Endodermal cell (in vitro differentiated cells): ENCODE results near the gene CHST11. TPM values are rescaled to one million over a fixed set of nuclear protein-coding genes. Genes with fewer than 3 reads are reported as not detected.

Experiments
- DNase-seq: peaks from one replicate; pipeline ENCODE4 v3.0.0-alpha.2; 2017
- H3K27ac ChIP-seq: 2 replicates; pipeline ENCODE4 v1.5.1; 2013; ENCODE audit warnings: mild to moderate bottlenecking, low read depth, low read length, moderate library complexity
- H3K27me3 ChIP-seq: 2 replicates; pipeline ENCODE4 v1.6.1; 2013; ENCODE audit warnings: mild to moderate bottlenecking, low read length, moderate library complexity; ENCODE audit not compliant: insufficient read depth, control insufficient read depth, poor library complexity, severe bottlenecking
- H3K36me3 ChIP-seq: 2 replicates; pipeline ENCODE4 v1.7.0; 2013; ENCODE audit warnings: mild to moderate bottlenecking, low read length, moderate library complexity; ENCODE audit not compliant: control insufficient read depth, insufficient read depth
- H3K4me1 ChIP-seq: one replicate; pipeline ENCODE4 v1.7.0; 2013; ENCODE audit warnings: low read length; ENCODE audit not compliant: control insufficient read depth, insufficient read depth
- H3K4me3 ChIP-seq: 2 replicates; pipeline ENCODE4 v1.5.1; 2013; ENCODE audit warnings: mild to moderate bottlenecking, low read length, moderate library complexity
- H3K9ac ChIP-seq: 2 replicates; pipeline ENCODE4 v1.6.1; 2013; ENCODE audit warnings: mild to moderate bottlenecking, low read length, moderate library complexity; ENCODE audit not compliant: poor library complexity, severe bottlenecking; ENCODE audit errors: extremely low read depth
- H3K9me3 ChIP-seq: 2 replicates; pipeline ENCODE4 v1.6.1; 2013; ENCODE audit warnings: mild to moderate bottlenecking, low read length, moderate library complexity; ENCODE audit not compliant: control insufficient read depth
- H3K27ac Mint-ChIP-seq: 2 replicates; pipeline ENCODE4 v1.8.0; 2020; ENCODE audit warnings: mixed read lengths
- H3K27me3 Mint-ChIP-seq: 2 replicates; pipeline ENCODE4 v1.8.0; 2021; ENCODE audit warnings: mild to moderate bottlenecking, mixed read lengths; ENCODE audit not compliant: insufficient read depth
- H3K36me3 Mint-ChIP-seq: 2 replicates; pipeline ENCODE4 v1.8.0; 2020; ENCODE audit warnings: low read depth, mixed read lengths
- H3K4me1 Mint-ChIP-seq: 2 replicates; pipeline ENCODE4 v1.8.0; 2020; ENCODE audit warnings: mixed read lengths
- H3K4me3 Mint-ChIP-seq: 2 replicates; pipeline ENCODE4 v1.8.0; 2020; ENCODE audit warnings: mild to moderate bottlenecking, moderate library complexity, mixed read lengths
- H3K9me3 Mint-ChIP-seq: 2 replicates; pipeline ENCODE4 v1.8.0; 2020; ENCODE audit warnings: mild to moderate bottlenecking, mixed read lengths
- CTCF ChIP-seq: fragments of 200-600 bp; sonication (generic); conservative IDR thresholded peaks from 2 replicates; pipeline ENCODE4 v1.5.0; 2021; ENCODE audit warnings: antibody characterized with exemption, mild to moderate bottlenecking
- WGBS, 2 experiments: methylation state at CpG; one replicate each; pipeline versions ENCODE4 v1.1.5 to v1.1.7; 2013; ENCODE audit warnings: missing lambda C conversion rate in 2 of 2, mixed read lengths in 1 of 2; ENCODE audit not compliant: insufficient coverage in 1 of 2, insufficient read length in 1 of 2; 5-methylcytosine and 5-hydroxymethylcytosine counted together
- total RNA-seq, 2 donors: library from RNA; stranded (reverse); fragmentation: NEBNext Ultra II Directional in 1 of 2; extraction: Animal tissue kit (Norgen Biotek cat#: 25700) in 1 of 2; gene quantifications; 2 replicates in 1 of 2; 3 replicates in 1 of 2; pipeline ENCODE4 v1.2.1, GENCODE V29; 2021

The CHST11 gene
- total RNA-seq, 2 donors from 2014 or later = 30.7 to 36.2 TPM

GRCh38 chr12:104799458-104799857, 342.7 kb downstream of the CHST11 start:
- H3K9me3 ChIP-seq = no peaks in the 10 kb centered on the region
- no peaks in the 10 kb centered on the region for H3K36me3 Mint-ChIP-seq
- H3K9me3 Mint-ChIP-seq = no peaks in the 10 kb centered on the region
- H3K4me1 Mint-ChIP-seq = no peaks in the 10 kb centered on the region
- no peak for TF ChIP-seq CTCF
- H3K4me1 ChIP-seq = no peaks in the 10 kb centered on the region
- no peak for DNase-seq
- no peak overlapping the region for H3K27ac ChIP-seq
- H3K27me3 ChIP-seq = no peaks in the 10 kb centered on the region
- no peak overlapping the region for H3K9ac ChIP-seq
- no peaks in the 10 kb centered on the region for H3K27me3 Mint-ChIP-seq
- H3K4me3 ChIP-seq = no peak overlapping the region
- H3K4me3 Mint-ChIP-seq = no peak overlapping the region
- no peaks in the 10 kb centered on the region for H3K36me3 ChIP-seq
- 88 to 100% methylated on average over 1 of the region's 1 CpG for WGBS, 2 experiments
- H3K27ac Mint-ChIP-seq = no peak overlapping the region

- H3K27me3 Mint-ChIP-seq = no peaks in the 10 kb centered on the region
- Histone ChIP-seq H3K4me3 (no peak overlapping the region), H3K36me3 (no peaks in the 10 kb centered on the region), H3K9me3 (no peaks in the 10 kb centered on the region), H3K4me1 (no peaks in the 10 kb centered on the region), H3K27me3 (no peaks in the 10 kb centered on the region), H3K27ac (no peak overlapping the region), H3K9ac (no peak overlapping the region)
- H3K36me3 Mint-ChIP-seq = no peaks in the 10 kb centered on the region
- no peak for DNase-seq
- no peaks in the 10 kb centered on the region for H3K4me1 Mint-ChIP-seq
- H3K27ac Mint-ChIP-seq = no peak overlapping the region
- H3K9me3 Mint-ChIP-seq = no peaks in the 10 kb centered on the region
- WGBS, 2 experiments = 82 to 100% methylated on average over 2 to 4 of the region's 4 CpGs
- no peak overlapping the region for H3K4me3 Mint-ChIP-seq
- no peak for TF ChIP-seq CTCF
These were observed 344.3 kb downstream of the CHST11 start for GRCh38 chr12:104801005-104801404.

- no peak for DNase-seq
- Mint-ChIP-seq H3K27me3 (no peaks in the 10 kb centered on the region), H3K4me3 (no peak overlapping the region), H3K27ac (no peak overlapping the region), H3K9me3 (no peaks in the 10 kb centered on the region), H3K4me1 (no peaks in the 10 kb centered on the region), H3K36me3 (no peaks in the 10 kb centered on the region)
- no peaks in the 10 kb centered on the region for H3K4me1 ChIP-seq
- H3K4me3 ChIP-seq = no peak overlapping the region
- no peak overlapping the region for H3K27ac ChIP-seq
- no peaks in the 10 kb centered on the region for H3K27me3 ChIP-seq
- H3K36me3 ChIP-seq = no peaks in the 10 kb centered on the region
- TF ChIP-seq CTCF = no peak
- H3K9ac ChIP-seq = no peak overlapping the region
- H3K9me3 ChIP-seq = no peaks in the 10 kb centered on the region
These were observed 344.7 kb downstream of the CHST11 start for GRCh38 chr12:104801427-104801826.
